Upper lobe of left lung (tissue), 6 donors: Measurements from ENCODE around the gene SSR4. TPM values are rescaled to one million over a fixed set of nuclear protein-coding genes. Genes with fewer than 3 reads are reported as not detected.

Experiments used
- ATAC-seq, 2 donors: fragments of 200-7000 bp; cut with Tn5 transposase; one replicate each; pipeline ENCODE4 v1.9.1; 2022; ENCODE audit warnings: mild to moderate bottlenecking in 2 of 2, moderate library complexity in 2 of 2; ENCODE audit not compliant: low FRiP score in 2 of 2
- DNase-seq, 2 donors: peaks; one replicate each; pipeline ENCODE4 v3.0.0-alpha.2; 2019 to 2020
- H3K27ac ChIP-seq, 4 donors: fragments of 200-600 bp; sonication (generic); one replicate each; pipeline ENCODE4 v1.5.1; 2016 to 2019
- H3K27me3 ChIP-seq, 4 donors: fragments of 200-600 bp; sonication (generic); one replicate each; pipeline ENCODE4 v1.5.1; 2017 to 2019
- H3K36me3 ChIP-seq, 4 donors: fragments of 200-600 bp; sonication (generic); one replicate each; pipeline ENCODE4 v1.5.1; 2016 to 2019
- H3K4me1 ChIP-seq, 4 donors: fragments of 200-600 bp; sonication (generic); one replicate each; pipeline ENCODE4 v1.5.1; 2018 to 2019
- H3K4me3 ChIP-seq, 4 donors: fragments of 200-600 bp; sonication (generic); one replicate each; pipeline ENCODE4 v1.5.1; 2017 to 2019; ENCODE audit warnings: mild to moderate bottlenecking in 2 of 4, moderate library complexity in 1 of 4
- H3K9me3 ChIP-seq, 4 donors: fragments of 200-600 bp; sonication (generic); one replicate each; pipeline ENCODE4 v1.5.1; 2018 to 2019
- CTCF ChIP-seq, 6 experiments: fragments of 450-650 bp in 4 of 6; fragments of 200-600 bp in 2 of 6; sonication (generic) in 2 of 6; IDR thresholded peaks; one replicate each; pipeline ENCODE4 v1.5.1; 2016 to 2019; ENCODE audit warnings: antibody characterized with exemption in 6 of 6
- EP300 ChIP-seq, 4 donors: sonication (generic); formaldehyde crosslinking; IDR thresholded peaks; one replicate each; pipeline ENCODE4 v1.5.1; 2017; ENCODE audit warnings: antibody characterized with exemption in 4 of 4, control low read depth in 2 of 4
- POLR2A ChIP-seq, 4 donors: fragments of 450-650 bp; IDR thresholded peaks; one replicate each; pipeline ENCODE4 v1.5.1; 2016 to 2017; ENCODE audit warnings: antibody characterized with exemption in 4 of 4, mild to moderate bottlenecking in 2 of 4
- POLR2AphosphoS5 ChIP-seq, 2 donors: sonication (generic); formaldehyde crosslinking; IDR thresholded peaks; one replicate each; pipeline ENCODE4 v1.5.1; 2017; ENCODE audit warnings: antibody characterized with exemption in 2 of 2
- WGBS, 2 donors: methylation state at CpG; one replicate each; pipeline ENCODE4 v1.1.5; 2017 to 2018; 5-methylcytosine and 5-hydroxymethylcytosine counted together
- total RNA-seq, 6 donors: library from RNA; depleted of rRNA in 4 of 6; stranded (reverse); fragments of >200 nt in 4 of 6; gene quantifications; one replicate each; pipeline versions ENCODE4 v1.1.0 to v1.2.1, GENCODE V29; 2016 to 2021
- donor health status: DM: no; HTN: no; CAD: no; lungs with moderate emphysema.
- donor health status: DM: no; HTN: yes; CAD: no; lungs with severe emphysema.

The SSR4 gene
- total RNA-seq, 6 donors from 2014 or later, result 70.2 to 328 (median 172) TPM

- no peak for TF ChIP-seq POLR2A (IDR thresholded peaks at IDR 0.05)
- TF ChIP-seq EP300 (IDR thresholded peaks at IDR 0.05), result no peak
- no peak for TF ChIP-seq CTCF (IDR thresholded peaks at IDR 0.05)
- TF ChIP-seq POLR2AphosphoS5 (IDR thresholded peaks at IDR 0.05), result no peak
- H3K36me3 ChIP-seq, result peaks cover 0 to 33% (median 20%) of the 10 kb centered on the region in 4 donors
- H3K27me3 ChIP-seq, result peaks cover 0 to 7% (median 0%) of the 10 kb centered on the region in 4 donors
- 66 to 92% methylated on average over 7 to 21 of the region's 24 CpGs for WGBS, 2 donors
- no peak overlapping the region for H3K27ac ChIP-seq
- no peak overlapping the region for H3K4me3 ChIP-seq
- H3K4me1 ChIP-seq, result peaks cover 0 to 13% (median 1%) of the 10 kb centered on the region in 4 donors
- DNase-seq (peak in 1 of 2 donors; percentile 39), ATAC-seq (no peak)
- no peaks in the 10 kb centered on the region for H3K9me3 ChIP-seq
Measured at GRCh38 chrX:153783378-153784013, 11.0 kb upstream of the SSR4 start.

GRCh38 chrX:153784325-153784967 lies 10.0 kb upstream of the SSR4 start:
- Histone ChIP-seq H3K4me3 (no peak overlapping the region), H3K4me1 (peaks cover 0 to 13% (median 1%) of the 10 kb centered on the region in 4 donors), H3K36me3 (peaks cover 0 to 42% (median 20%) of the 10 kb centered on the region in 4 donors), H3K27ac (no peak overlapping the region), H3K27me3 (peaks cover 0 to 4% (median 0%) of the 10 kb centered on the region in 4 donors), H3K9me3 (no peaks in the 10 kb centered on the region)
- TF ChIP-seq POLR2AphosphoS5 (IDR thresholded peaks at IDR 0.05) (no peak), CTCF (IDR thresholded peaks at IDR 0.05) (no peak), POLR2A (IDR thresholded peaks at IDR 0.05) (no peak), EP300 (IDR thresholded peaks at IDR 0.05) (no peak)
- peak in 1 of 2 donors; percentile 47 for DNase-seq
- ATAC-seq, result no peak
- 90% methylated on average over 23 of the region's 27 CpGs; no CpG with 5 or more reads in 1 of the 2 donors for WGBS, 2 donors

GRCh38 chrX:153786669-153787068 lies 7.8 kb upstream of the SSR4 start:
- DNase-seq (peak in 1 of 2 donors; percentile 38), ATAC-seq (no peak)
- Histone ChIP-seq H3K36me3 (peaks cover 0 to 50% (median 23%) of the 10 kb centered on the region in 4 donors), H3K27me3 (no peaks in the 10 kb centered on the region), H3K4me3 (no peak overlapping the region), H3K9me3 (no peaks in the 10 kb centered on the region), H3K4me1 (peaks cover 0 to 6% (median 0%) of the 10 kb centered on the region in 4 donors), H3K27ac (no peak overlapping the region)
- no peak for TF ChIP-seq POLR2AphosphoS5 (IDR thresholded peaks at IDR 0.05)
- TF ChIP-seq POLR2A (IDR thresholded peaks at IDR 0.05), result no peak
- TF ChIP-seq EP300 (IDR thresholded peaks at IDR 0.05), result no peak
- no peak for TF ChIP-seq CTCF (IDR thresholded peaks at IDR 0.05)
- WGBS, 2 donors, result 92 to 94% methylated on average over 7 to 15 of the region's 15 CpGs

- 91% methylated on average over 7 to 12 of the region's 12 CpGs for WGBS, 2 donors
- Histone ChIP-seq H3K9me3 (peaks cover 0 to 12% (median 0%) of the 10 kb centered on the region in 4 donors), H3K4me3 (no peak overlapping the region), H3K27me3 (no peaks in the 10 kb centered on the region), H3K27ac (no peak overlapping the region), H3K36me3 (peaks cover 0 to 50% (median 20%) of the 10 kb centered on the region in 4 donors), H3K4me1 (peaks cover 8 to 17% (median 9%) of the 10 kb centered on the region in 4 donors)
- ATAC-seq, result no peak
- DNase-seq, result peak in 1 of 2 donors; percentile 38
- no peak for TF ChIP-seq EP300 (IDR thresholded peaks at IDR 0.05)
- no peak for TF ChIP-seq POLR2AphosphoS5 (IDR thresholded peaks at IDR 0.05)
- no peak for TF ChIP-seq CTCF (IDR thresholded peaks at IDR 0.05)
- TF ChIP-seq POLR2A (IDR thresholded peaks at IDR 0.05), result no peak
Measured at GRCh38 chrX:153789654-153790053, 4.8 kb upstream of the SSR4 start.
